GM21390 (cell line): ENCODE data around the gene BMPER.

Experiments used
- ATAC-seq: cut with Tn5 transposase; IDR thresholded peaks from one replicate; pipeline ENCODE4 v1.9.1; 2021; ENCODE audit not compliant: unreplicated experiment

Gene BMPER

DNA sequence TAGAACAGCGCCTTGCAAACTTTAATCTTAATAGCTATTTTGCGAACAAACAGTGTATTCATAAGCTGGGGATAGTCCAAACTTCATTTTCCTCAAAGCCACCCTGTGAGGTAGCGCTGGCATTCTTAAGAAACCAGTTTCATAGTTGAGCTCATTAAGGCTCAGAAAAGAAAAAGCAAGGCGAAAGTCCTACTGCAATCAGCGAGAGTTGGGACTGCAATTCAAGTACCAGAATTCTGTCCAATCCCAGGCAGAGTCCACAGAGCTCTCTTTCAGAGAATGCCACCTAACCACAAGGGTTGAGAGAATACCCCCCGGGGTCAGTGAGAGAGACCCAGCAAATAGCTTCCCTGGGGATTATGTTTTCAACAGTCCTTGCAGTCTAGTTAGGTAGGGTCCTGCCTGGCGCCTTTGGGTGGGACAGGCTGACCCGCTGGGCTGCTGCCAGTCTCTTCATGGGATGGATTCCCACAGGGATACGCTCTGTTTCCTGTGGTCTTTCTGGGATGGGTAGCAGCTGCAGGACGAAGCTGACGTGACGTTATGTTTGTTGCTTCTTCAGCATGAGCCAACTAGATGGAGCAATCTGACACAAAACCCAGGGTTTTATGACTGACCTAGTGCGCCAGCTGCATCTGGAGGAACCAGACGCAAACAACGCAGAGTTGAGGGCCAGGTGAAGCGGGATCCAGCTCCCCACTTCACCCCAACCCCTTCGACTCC is 16.0 kb downstream of the BMPER start:
- ATAC-seq, result no peak

- ATAC-seq, result no peak
These were observed 17.5 kb downstream of the BMPER start for GRCh38 chr7:33922820-33923219.

DNA sequence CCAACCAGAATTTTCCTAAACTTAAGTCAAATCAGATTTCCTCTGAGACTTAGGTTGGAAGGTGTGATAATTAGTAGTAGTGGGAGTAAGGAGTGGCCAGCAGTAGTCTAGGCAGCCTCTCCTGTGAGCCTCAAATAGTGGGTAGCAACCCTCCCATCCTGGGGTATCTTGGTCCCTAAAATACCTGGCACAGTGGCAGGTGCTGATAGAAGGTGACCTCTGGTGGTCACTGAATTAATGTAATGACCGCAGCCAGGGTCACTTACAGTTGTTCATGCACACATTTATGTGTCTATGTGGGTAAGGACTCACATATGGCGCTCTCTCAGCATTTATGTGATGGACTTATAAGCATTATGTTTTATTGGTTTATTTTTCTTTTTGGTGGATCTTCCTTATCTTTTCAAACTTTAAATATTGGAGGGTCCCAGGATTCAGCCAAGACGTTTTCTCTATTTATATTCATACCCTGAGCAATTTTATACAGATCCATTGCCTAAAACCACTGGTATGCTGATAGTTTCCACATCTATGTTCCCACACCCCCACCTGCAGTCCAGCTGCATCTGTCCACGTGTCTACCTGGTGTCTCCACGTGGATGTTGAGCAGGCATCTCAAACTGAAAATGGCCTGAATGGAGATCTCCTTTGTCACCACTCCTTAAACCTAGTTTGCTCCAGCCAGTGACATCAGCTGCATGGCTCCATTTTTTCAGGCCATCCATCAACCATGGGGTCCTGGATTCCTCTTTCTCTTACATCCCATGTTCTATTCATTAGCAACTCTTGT is 18.3 kb downstream of the BMPER start:
- no peak for ATAC-seq

GRCh38 chr7:33926535-33926934 is 21.2 kb downstream of the BMPER start:
- ATAC-seq, result no peak

DNA sequence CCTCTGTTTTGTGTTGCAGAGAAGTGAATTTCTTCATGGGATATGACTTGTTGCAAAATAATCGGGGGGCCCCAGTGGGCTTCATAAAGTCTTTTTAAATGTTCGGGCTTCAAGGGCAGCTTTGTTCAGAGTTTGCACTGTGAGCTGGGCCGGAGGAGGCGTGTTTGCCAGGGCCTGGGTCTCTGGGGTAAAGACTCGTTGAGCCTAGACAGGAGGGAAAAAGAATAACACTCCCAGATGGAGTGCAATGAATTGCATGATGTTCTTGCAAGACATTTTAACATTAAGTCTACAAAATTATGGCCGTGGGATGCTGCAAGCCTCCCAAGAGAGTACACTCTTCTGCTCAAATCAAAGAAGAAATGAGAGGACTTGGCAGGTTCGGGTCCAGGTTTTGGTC is 23.6 kb downstream of the BMPER start:
- ATAC-seq, result no peak

- ATAC-seq, result no peak
These were observed 26.9 kb downstream of the BMPER start for GRCh38 chr7:33932221-33932620.

DNA sequence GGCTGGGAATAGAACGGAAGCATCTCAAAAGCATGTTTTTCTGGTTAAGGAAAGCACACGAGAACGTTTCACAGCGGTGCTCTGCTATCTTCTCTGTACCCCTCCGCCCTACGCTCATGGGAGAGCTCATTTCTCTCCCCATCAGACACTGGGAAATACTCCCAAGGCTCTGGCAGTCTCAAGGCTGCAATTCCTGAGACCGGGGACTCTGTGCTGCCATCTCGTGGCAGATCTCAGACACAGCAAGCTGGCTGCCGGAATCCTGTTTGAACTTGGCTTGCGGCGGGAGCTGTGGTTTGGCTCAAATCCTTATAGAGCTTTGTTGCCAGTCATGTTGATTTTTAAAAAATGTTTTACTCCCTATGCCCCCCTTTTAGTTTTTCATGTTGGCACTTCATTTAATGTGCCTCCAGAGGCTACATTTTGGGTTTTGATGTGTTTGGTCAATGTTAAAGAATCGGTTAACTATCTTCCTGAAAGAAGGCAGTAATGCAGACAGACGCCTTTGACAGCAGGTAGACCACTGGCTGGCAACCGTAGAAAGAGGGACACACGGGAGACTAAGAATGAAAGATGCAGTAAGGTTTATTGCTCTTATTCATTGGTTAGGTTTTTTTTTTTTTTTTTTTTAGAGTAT is 27.6 kb downstream of the BMPER start:
- ATAC-seq, result peak; percentile 85

DNA sequence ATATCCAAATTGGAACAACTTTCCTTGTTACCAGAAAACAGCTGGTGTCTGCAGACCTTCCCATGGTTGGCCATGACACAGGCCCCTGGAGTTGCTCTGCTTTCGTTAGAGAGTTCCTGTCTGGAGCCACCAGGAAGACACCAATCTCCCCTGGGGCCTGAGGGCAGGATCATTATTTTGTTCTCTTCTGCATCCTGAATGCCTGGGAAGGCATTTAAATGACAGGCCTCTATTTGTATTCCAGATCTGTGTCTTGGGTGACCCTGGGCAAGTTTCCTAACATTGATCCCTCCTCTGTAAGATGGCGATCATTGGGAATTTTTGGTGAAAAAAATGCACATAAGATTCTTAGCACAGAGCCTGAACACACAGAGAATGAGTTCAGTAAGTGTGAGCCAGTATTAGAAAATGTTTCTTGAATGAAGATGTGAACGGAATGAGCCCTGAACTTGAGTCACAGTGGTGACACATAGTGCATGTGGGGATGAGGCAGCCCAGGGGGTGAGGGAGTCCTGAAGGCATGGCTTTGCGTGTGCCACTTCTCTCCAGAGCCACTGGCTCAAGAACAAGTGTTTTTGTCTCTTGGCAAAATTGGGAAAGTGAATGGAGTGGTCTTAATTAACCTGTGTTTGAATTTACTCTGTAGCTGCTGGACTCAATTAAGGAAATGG is 28.4 kb downstream of the BMPER start:
- ATAC-seq, result no peak

GRCh38 chr7:33934391-33934790 is 29.1 kb downstream of the BMPER start:
- no peak for ATAC-seq

GRCh38 chr7:33936503-33936902 is 31.2 kb downstream of the BMPER start:
- ATAC-seq, result no peak

- ATAC-seq, result no peak
These were observed 32.5 kb downstream of the BMPER start for GRCh38 chr7:33937871-33938270.

DNA sequence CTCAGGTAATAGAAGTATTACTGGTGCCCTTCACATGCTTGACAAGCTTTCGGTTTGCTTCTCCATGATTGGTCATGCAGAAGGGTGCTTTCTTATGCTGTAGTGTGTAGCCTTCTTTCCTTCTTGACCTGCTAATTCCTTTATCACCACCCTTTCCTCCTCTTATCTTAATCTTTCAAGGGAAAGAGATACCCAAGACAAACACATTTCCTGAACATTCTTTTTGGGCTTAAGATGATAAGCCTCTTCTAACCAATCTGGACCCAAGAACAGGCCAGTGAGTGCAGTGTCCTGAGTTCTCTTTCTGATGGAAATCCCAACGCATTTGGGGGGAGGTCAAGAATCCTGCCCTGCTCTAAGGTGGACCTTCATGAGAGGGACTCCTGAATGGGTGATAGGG is 33.8 kb downstream of the BMPER start:
- ATAC-seq, result no peak

GRCh38 chr7:33940503-33940902 is 35.2 kb downstream of the BMPER start:
- no peak for ATAC-seq

DNA sequence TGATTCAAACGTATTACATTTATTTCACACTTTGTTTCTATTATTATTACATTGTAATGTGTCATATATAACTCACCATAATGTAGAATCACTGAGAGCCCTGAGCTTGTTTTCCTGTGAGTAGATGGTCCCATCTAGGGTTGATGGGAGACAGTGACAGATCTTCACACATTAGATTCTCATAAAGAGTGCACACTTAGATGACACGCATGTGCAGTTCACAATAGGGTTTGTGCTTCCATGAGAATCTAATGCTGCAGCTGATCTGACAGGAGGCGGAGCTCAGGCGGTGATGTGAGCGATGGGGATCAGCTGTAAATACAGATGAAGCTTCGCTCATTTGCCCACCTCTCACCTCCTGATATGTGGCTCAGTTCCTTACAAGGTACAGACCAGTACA is 36.1 kb downstream of the BMPER start:
- no peak for ATAC-seq

DNA sequence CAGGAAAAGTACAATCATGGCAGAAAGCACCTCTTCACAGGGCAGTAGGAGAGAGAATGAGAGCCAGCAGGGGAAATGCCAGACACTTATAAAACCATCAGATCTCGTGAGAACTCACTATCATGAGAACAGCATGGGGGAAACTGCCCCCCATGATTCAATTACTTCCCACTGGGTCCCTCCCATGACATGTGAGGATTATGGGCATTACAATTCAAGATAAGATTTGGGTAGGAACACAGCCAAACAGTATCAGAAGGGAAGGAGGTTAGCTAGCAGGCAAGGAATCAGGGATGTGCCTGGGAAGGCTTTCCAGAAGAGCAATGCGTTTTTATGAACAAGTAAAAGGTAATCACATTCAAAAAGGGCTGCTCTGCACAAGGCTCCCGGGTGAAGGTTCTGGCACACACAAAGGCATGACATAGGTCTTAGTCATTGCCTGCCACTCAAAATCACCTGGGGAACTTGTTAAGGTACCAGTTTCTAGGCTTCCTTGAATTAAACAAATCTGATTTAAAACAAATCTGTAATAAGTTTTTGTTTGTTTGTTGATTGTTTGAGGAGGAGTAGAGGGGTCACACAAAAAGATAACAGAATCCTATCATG is 40.9 kb downstream of the BMPER start:
- ATAC-seq, result no peak

DNA sequence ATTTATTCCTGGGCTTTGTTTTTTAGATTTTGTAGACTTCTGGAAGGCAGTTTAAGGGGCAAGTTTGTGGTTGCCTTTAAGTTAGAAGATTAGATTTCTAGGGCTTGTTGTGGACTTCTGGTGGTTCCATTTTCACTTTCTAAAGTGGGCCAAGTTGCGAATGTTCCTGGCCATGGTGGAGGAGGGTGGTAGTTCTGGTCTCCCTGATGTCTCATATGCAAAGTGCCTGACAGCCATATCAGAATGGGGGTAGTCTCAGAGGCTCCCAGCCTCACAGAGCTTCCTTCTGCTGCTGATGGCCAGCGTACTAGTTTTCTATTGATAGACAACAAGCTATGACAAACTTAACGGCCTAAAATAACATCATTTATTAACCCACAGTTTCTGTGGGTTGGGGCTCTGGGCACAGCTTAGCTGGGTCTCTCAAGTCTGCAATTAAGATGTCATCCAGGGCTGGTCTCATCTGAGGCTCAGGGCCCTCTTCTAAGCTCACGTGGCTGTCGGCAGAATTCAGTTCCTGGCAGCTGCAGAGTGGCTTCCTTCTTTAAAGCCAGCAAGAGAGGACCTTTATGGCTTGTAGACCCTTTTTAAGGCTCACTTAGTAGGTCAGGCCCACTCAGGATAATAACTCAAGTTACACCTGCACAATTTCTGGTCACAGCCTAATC is 44.8 kb downstream of the BMPER start:
- ATAC-seq, result no peak

DNA sequence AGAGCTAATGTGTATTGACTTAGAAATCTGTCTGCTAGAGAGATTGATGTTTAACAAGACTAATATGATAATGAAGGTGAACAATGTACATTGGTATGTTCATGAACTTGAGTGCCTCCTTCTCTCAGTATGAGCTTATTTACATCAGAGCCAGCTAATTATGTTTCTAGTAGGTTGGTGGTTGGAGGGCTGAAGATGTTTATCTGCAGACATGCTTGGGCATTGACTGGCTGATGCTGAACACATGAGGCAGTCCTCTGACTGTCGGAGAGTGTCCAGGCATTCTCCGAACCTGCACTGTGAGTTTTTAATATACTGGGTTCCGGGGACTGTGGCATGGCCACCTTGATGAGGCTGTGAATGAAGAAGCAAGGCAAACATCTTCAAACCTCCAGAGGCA is 47.5 kb downstream of the BMPER start:
- no peak for ATAC-seq

GRCh38 chr7:33958104-33958503 is 52.8 kb downstream of the BMPER start:
- no peak for ATAC-seq

GRCh38 chr7:33959676-33960075 is 54.3 kb downstream of the BMPER start:
- no peak for ATAC-seq

DNA sequence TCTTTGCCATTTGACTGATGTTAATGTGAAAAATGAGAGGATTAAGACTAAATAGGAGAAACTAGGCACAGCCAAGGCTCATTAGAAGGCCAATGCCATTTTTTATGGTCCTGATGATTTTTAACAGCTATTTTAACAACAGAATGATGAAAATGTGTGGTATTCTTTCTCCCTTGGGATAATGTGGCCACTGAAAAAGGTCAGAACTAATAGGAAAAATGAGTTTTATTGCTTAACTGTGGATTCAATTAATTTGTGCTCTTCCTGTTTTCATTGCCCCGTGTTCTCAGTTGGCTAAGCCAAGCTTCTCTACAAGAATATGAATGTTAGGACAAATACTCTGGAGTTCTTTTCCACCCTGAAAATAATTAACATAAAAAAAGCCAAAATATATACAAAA is 56.6 kb downstream of the BMPER start:
- no peak for ATAC-seq
